Ammon's horn (tissue), 1 donor: Measurements from ENCODE around the gene SESTD1.

ENCODE experiments used
- DNase-seq: peaks from one replicate; pipeline ENCODE4 v3.0.0-alpha.2; 2016; ENCODE audit warnings: low spot score

Gene SESTD1

GRCh38 chr2:179264368-179265081 lies at the start of gene SESTD1:
SESTD1 (minus strand) TSS chr2:179264832; CDS start chr2:179191841, 72,991 bp downstream.
- DNase-seq = peak; percentile 67

- no peak for DNase-seq
Measured at GRCh38 chr2:179313057-179313456, 48.4 kb upstream of the SESTD1 start.

GRCh38 chr2:179311101-179311500 lies 46.5 kb upstream of the SESTD1 start:
- peak; percentile 29 for DNase-seq

GRCh38 chr2:179307616-179308371 lies 43.2 kb upstream of the SESTD1 start:
- DNase-seq = no peak

GRCh38 chr2:179305125-179305524 lies 40.5 kb upstream of the SESTD1 start:
- no peak for DNase-seq

- no peak for DNase-seq
Measured at GRCh38 chr2:179304424-179304823, 39.8 kb upstream of the SESTD1 start.

GRCh38 chr2:179302764-179303571 lies 38.3 kb upstream of the SESTD1 start:
- no peak for DNase-seq

GRCh38 chr2:179302149-179302548 lies 37.5 kb upstream of the SESTD1 start:
- DNase-seq = no peak

- no peak for DNase-seq
Measured at GRCh38 chr2:179298666-179299065, 34.0 kb upstream of the SESTD1 start.

- DNase-seq = no peak
Measured at GRCh38 chr2:179297927-179298326, 33.3 kb upstream of the SESTD1 start.

- DNase-seq = no peak
Measured at GRCh38 chr2:179290329-179290728, 25.7 kb upstream of the SESTD1 start.

GRCh38 chr2:179285060-179285459 lies 20.4 kb upstream of the SESTD1 start:
- DNase-seq = no peak

GRCh38 chr2:179277429-179278196 lies 13.0 kb upstream of the SESTD1 start:
- DNase-seq = no peak

GRCh38 chr2:179275253-179276012 lies 10.8 kb upstream of the SESTD1 start:
- no peak for DNase-seq

- no peak for DNase-seq
Measured at GRCh38 chr2:179274749-179275148, 10.1 kb upstream of the SESTD1 start.

GRCh38 chr2:179273461-179273962 lies 8.9 kb upstream of the SESTD1 start:
- peak; percentile 69 for DNase-seq

- peak; percentile 76 for DNase-seq
Measured at GRCh38 chr2:179272406-179273192, 8.0 kb upstream of the SESTD1 start.

- DNase-seq = no peak
Measured at GRCh38 chr2:179270689-179271088, 6.1 kb upstream of the SESTD1 start.

GRCh38 chr2:179268277-179268925 lies 3.8 kb upstream of the SESTD1 start:
- no peak for DNase-seq
